ENCODE measurements around the gene CDKN2B. TPM values are rescaled to one million over a fixed set of nuclear protein-coding genes. Genes with fewer than 3 reads are reported as not detected.

The CDKN2B gene
- total RNA-seq, 3 donors from 2014 or later = 7.3 to 70.1 (median 18.4) TPM

GRCh38 chr9:22005021-22005701 is 3.9 kb downstream of the CDKN2B start:
- peaks cover 0 to 24% of the 10 kb centered on the region in 2 donors for H3K27me3 ChIP-seq
- intact Hi-C loops (cut with DNase I; ENCODE audit: low total_unique reads) = no loop called here
- TF ChIP-seq POLR2AphosphoS5 (IDR thresholded peaks at IDR 0.05) (no peak), CTCF (IDR thresholded peaks at IDR 0.05) (no peak), POLR2A (IDR thresholded peaks at IDR 0.05) (no peak)
- H3K4me1 ChIP-seq = peaks cover 0 to 11% of the 10 kb centered on the region in 2 donors
- H3K9me3 ChIP-seq = no peaks in the 10 kb centered on the region
- H3K27ac ChIP-seq = no peak overlapping the region
- DNase-seq (ENCODE audit: low spot score in 2 of 2) = no peak
- H3K36me3 ChIP-seq = no peaks in the 10 kb centered on the region
- H3K4me3 ChIP-seq = no peak overlapping the region

GRCh38 chr9:22002038-22002437 is 7.1 kb downstream of the CDKN2B start:
- H3K4me3 ChIP-seq = no peak overlapping the region
- peaks cover 0 to 24% of the 10 kb centered on the region in 2 donors for H3K27me3 ChIP-seq
- intact Hi-C loops (cut with DNase I; ENCODE audit: low total_unique reads) = no loop called here
- DNase-seq (ENCODE audit: low spot score in 2 of 2) = no peak
- H3K9me3 ChIP-seq = no peaks in the 10 kb centered on the region
- no peaks in the 10 kb centered on the region for H3K4me1 ChIP-seq
- TF ChIP-seq POLR2AphosphoS5 (IDR thresholded peaks at IDR 0.05) = no peak
- TF ChIP-seq CTCF (IDR thresholded peaks at IDR 0.05) = no peak
- TF ChIP-seq POLR2A (IDR thresholded peaks at IDR 0.05) = no peak
- no peak overlapping the region for H3K27ac ChIP-seq
- H3K36me3 ChIP-seq = no peaks in the 10 kb centered on the region

GRCh38 chr9:21998026-21998425 is 11.1 kb downstream of the CDKN2B start:
- H3K27me3 ChIP-seq = peaks cover 0 to 4% of the 10 kb centered on the region in 2 donors
- H3K4me1 ChIP-seq = no peaks in the 10 kb centered on the region
- no peaks in the 10 kb centered on the region for H3K36me3 ChIP-seq
- H3K4me3 ChIP-seq = no peak overlapping the region
- H3K27ac ChIP-seq = no peak overlapping the region
- intact Hi-C loops (cut with DNase I; ENCODE audit: low total_unique reads) = no loop called here
- no peak for DNase-seq (ENCODE audit: low spot score in 2 of 2)
- TF ChIP-seq POLR2A (IDR thresholded peaks at IDR 0.05) (no peak), POLR2AphosphoS5 (IDR thresholded peaks at IDR 0.05) (no peak), CTCF (IDR thresholded peaks at IDR 0.05) (no peak)
- no peaks in the 10 kb centered on the region for H3K9me3 ChIP-seq

- intact Hi-C loops (cut with DNase I; ENCODE audit: low total_unique reads) = no loop called here
- H3K27me3 ChIP-seq = peaks cover 0 to 6% of the 10 kb centered on the region in 2 donors
- no peak overlapping the region for H3K4me3 ChIP-seq
- no peak for TF ChIP-seq CTCF (IDR thresholded peaks at IDR 0.05)
- no peak for TF ChIP-seq POLR2AphosphoS5 (IDR thresholded peaks at IDR 0.05)
- TF ChIP-seq POLR2A (IDR thresholded peaks at IDR 0.05) = no peak
- no peak overlapping the region for H3K27ac ChIP-seq
- no peaks in the 10 kb centered on the region for H3K4me1 ChIP-seq
- no peak for DNase-seq (ENCODE audit: low spot score in 2 of 2)
- H3K36me3 ChIP-seq = no peaks in the 10 kb centered on the region
- no peaks in the 10 kb centered on the region for H3K9me3 ChIP-seq
Observed at GRCh38 chr9:21997480-21997879, 11.6 kb downstream of the CDKN2B start.

- no peak for DNase-seq (ENCODE audit: low spot score in 2 of 2)
- no peaks in the 10 kb centered on the region for H3K4me1 ChIP-seq
- no peaks in the 10 kb centered on the region for H3K36me3 ChIP-seq
- no peak for TF ChIP-seq POLR2A (IDR thresholded peaks at IDR 0.05)
- no peak for TF ChIP-seq POLR2AphosphoS5 (IDR thresholded peaks at IDR 0.05)
- no peak for TF ChIP-seq CTCF (IDR thresholded peaks at IDR 0.05)
- no peaks in the 10 kb centered on the region for H3K9me3 ChIP-seq
- H3K27ac ChIP-seq = no peak overlapping the region
- H3K4me3 ChIP-seq = no peak overlapping the region
- H3K27me3 ChIP-seq = peaks cover 0 to 6% of the 10 kb centered on the region in 2 donors
- intact Hi-C loops (cut with DNase I; ENCODE audit: low total_unique reads) = no loop called here
Observed at GRCh38 chr9:21996858-21997257, 12.2 kb downstream of the CDKN2B start.

Measured in breast epithelium (tissue), 4 donors.